HG03135 (cell line): ENCODE results near the gene SCN8A.
"Not testable (repeated sequence)": the region's sequence is repeated elsewhere in the genome, so short reads cannot be mapped to it uniquely, and the experiment has no call there.

Source experiments
- ATAC-seq: cut with Tn5 transposase; IDR thresholded peaks from one replicate; pipeline ENCODE4 v1.9.1; 2021; ENCODE audit warnings: mild to moderate bottlenecking, moderate library complexity; ENCODE audit not compliant: unreplicated experiment

The SCN8A gene

GRCh38 chr12:51827925-51828818 lies 237.1 kb downstream of the SCN8A start:
- no peak for ATAC-seq

DNA sequence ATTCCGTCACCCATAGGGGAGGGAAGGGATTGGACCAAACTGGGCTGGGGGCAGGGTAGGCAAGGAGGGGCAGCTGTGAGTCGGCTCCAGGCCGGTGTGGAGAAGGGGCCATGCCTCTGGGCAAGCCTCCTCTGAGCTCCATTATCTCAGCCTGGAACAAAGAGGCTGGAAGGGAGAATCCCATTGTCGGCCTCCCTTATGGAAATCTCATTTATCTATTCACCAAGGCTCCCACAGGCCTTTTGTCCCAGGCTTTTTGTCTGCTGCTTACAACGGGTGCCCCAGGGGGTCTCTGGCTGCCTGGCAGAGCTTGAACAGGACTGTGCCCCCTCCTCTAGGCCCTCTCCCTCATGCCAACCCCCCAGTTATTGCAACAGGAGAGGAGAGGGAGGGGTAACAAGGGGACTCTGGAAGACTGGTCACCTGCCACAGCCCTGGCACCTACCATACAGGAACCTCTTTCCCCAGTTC lies 238.0 kb downstream of the SCN8A start:
- no peak for ATAC-seq

- no peak for ATAC-seq
Measured at GRCh38 chr12:51829641-51830040, 238.6 kb downstream of the SCN8A start.

DNA sequence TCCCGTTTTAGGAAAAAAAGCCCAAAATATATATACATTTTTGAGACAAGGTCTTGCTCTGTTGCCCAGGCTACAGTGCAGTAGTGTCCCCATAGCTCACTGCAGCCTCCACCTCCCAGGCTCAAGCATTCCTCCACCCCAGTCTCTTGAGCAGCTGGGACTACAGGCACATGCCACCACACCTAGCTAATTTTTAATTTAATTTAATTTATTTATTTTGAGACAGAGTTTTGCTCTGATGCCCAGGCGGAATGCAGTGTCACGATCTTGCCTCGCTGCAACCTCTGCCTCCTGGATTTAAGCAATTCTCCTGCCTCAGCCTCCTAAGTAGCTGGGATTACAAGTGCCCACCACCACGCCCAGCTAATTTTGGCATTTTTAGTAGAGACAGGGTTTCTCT lies 240.8 kb downstream of the SCN8A start:
- ATAC-seq = not testable (repeated sequence)

DNA sequence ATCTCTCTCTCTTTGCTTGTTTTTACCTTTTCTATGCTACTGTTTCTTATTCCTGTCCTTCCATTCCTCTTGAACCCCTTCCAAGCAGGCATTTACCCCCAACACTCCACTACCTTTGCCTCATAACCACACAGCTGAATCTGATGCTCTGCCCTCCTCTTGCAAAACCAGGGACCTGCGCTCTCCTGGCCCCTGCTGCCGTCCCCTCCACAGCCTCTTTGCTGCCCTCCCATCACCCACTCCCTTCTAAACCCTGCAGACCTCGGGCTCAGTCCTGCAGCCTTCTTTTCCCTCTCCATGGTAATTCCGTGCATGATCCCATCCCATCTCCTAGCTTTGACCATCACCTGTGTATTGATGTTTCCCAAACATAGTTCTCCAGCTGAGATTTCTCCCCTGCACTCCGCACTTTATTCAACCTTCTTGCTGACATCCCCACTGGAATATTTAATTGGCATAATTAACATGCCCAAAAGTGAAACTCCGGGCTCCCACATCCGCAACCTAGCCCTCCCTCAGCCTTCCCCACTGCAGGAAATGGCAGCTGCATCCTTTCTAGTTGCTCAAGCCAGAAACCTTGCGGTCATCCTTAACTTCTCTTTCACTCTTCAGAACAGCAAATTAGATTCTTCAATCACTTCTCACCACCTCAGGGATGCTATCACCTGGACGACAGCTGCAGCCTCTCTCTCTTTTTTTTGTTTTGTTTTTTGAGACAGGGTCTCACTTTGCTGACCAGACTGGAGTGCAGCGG lies 241.5 kb downstream of the SCN8A start:
- ATAC-seq = no peak

GRCh38 chr12:51833448-51834227 lies 242.6 kb downstream of the SCN8A start:
- ATAC-seq = no peak

- ATAC-seq = no peak
Measured at GRCh38 chr12:51834411-51834810, 243.4 kb downstream of the SCN8A start.

- ATAC-seq = no peak
Measured at GRCh38 chr12:51836041-51836826, 245.2 kb downstream of the SCN8A start.

DNA sequence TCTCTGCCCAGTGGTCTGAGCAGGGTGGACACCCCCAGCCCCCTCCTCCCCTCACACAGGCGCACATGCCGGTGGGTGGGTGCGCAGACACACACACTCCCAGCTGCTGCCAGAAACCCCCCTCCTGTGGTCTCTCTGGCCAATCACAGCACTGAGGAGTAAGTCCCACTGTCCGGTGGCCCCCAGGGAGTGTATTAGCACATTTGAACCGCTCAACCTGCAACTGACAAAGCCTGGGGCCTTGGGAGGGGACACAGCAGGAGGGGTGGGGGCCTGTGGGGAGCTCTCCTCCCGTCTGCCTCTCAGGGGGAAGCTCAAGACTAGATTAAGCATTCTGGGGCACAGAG lies 245.8 kb downstream of the SCN8A start:
- no peak for ATAC-seq

DNA sequence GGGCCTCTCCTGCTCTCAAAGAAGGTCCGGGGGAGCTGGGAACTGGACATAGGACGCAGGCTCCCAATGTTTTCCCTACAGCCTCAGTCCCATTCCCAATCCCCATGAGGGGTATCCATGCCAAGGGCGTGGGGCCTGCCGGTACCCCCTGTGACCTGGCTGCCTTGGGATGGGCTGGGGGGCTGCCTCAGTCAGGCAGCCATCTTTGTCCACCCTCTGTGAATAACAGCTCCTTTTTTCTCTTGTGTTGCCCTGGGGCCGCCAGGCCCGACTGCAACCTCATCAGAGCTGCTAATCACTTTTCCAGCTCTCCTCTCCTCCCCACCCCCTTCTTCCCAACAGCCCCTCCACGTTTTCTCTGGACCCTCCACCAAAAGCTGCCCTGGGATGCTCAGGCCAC lies 246.3 kb downstream of the SCN8A start:
- no peak for ATAC-seq

- no peak for ATAC-seq
Measured at GRCh38 chr12:51838036-51838435, 247.0 kb downstream of the SCN8A start.

DNA sequence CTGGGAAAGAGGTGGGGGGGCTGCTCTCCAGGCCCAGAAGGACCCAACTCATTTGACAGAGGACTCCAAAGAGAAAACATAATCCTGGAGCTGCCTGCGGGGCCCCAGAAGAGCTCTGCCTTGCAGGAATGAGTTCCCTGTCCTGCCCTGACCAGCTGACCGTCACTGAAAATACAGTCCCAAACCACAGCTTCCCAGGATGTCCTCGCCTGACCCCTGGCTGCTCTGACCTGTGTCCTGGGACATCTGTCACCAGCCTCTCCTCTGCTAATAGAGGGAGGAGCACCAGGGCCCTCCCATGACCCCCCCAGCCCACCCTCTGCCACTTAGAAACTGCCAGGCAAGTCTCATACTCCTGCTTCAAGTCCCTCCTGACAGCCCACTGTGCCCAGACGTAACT lies 247.7 kb downstream of the SCN8A start:
- ATAC-seq = no peak

DNA sequence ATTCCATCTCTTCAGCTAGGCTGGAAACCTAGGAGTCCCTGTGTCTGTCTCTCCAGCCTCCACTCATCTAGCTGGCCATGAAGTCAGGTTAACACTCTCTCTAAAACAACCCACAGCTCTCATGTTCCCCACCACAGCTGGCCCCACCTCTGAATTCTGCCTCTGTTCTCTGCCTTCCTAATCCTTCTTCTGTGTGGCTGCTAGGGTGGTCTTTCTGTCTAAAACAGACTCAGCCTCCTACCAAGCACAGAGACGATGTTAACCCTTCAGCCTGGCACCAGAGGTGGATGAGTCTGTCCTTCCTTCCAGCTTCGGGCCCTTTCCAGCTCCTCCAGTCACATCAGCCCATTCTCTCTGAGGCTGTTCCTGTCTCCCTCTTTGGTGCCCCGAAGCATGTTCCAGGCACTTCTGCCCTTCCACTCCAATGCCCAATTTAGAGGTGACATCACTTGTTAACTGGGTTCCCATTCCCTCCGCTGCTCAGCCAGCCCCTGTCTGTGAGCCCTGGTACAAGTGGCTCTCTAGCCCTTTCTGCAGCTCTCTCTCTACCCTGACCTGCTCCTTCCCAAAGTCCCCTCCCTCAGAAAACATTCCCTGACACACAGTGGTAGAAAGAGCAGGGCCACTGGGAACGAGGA lies 248.4 kb downstream of the SCN8A start:
- ATAC-seq = no peak

DNA sequence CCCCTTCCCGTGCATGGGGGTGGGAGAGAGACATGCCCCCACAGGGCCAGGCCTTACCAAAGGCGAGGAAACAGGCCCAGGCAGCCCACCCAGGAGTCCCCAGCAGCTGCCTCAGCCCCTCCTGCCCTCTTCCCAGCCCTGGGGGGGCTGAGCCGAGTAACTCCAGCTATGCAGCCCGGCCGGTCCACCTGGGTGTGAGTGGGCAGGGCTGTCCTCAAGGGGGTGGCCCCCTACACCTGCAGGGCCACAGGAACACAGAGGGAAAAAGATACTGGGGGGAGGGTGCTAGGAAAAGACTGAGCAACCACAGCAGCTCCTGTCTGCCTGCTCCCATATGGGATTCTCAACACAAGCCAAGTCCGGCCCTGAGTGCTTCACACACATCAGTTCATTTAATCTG lies 249.9 kb downstream of the SCN8A start:
- no peak for ATAC-seq

DNA sequence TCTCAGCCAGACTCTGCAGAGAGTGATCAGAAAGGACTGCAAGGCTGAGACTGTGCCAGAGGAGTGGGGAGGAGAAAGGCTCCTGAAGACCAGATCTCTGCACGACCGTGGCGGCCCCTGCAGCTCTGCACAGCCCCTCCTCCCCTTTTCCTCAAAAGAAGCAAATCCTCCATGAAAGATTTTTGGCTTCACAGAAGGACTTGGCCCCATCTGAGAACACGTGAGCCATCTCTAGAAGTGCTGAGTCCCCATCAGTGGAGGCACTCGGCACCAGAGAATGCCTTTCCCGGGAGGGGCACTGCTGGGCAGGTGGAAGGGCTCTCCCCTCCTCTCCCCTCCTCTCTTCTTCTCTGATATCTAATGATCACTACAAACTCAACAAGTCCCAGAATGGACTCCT lies 250.7 kb downstream of the SCN8A start:
- ATAC-seq = no peak

DNA sequence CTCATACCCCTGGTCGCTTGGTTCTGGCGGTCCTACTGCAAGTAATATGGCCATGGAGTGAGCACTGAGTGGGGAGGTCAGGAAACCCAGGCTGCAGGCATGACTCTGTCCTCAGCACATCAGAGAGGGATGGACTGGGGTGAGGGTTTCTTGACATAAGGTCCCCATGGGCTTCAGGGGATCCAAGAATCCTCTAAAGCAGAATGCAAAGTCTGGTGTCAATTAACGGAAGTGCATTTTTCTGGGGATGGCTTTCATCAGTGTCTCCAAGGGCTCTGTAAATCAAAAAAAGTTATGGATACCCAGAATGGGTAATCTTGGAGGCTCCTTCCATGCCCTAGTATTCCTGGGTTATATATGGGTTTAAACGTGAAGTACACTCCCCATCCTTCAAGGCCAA lies 253.8 kb downstream of the SCN8A start:
- ATAC-seq = no peak

DNA sequence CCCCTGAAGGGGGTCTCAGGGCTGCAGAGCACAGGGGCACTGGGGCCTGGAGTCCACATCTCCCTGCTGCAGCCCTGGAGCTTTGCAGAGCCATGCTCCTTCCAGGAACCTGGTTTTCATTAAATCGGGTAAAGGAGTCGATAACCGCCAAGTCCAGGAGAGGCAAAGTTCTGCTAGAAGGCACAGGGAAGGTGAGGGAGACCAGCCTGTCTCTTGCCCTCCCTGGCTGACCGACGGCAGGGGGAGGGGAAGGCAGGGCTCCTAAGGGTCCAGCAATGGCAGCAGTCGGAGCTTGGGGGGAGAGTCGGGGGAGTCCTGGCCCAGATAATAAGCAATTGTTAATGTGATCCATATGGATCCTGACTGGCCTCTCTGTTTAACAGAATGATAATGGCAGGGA lies 254.4 kb downstream of the SCN8A start:
- ATAC-seq = no peak

GRCh38 chr12:51846271-51846691 lies 255.2 kb downstream of the SCN8A start:
- no peak for ATAC-seq

DNA sequence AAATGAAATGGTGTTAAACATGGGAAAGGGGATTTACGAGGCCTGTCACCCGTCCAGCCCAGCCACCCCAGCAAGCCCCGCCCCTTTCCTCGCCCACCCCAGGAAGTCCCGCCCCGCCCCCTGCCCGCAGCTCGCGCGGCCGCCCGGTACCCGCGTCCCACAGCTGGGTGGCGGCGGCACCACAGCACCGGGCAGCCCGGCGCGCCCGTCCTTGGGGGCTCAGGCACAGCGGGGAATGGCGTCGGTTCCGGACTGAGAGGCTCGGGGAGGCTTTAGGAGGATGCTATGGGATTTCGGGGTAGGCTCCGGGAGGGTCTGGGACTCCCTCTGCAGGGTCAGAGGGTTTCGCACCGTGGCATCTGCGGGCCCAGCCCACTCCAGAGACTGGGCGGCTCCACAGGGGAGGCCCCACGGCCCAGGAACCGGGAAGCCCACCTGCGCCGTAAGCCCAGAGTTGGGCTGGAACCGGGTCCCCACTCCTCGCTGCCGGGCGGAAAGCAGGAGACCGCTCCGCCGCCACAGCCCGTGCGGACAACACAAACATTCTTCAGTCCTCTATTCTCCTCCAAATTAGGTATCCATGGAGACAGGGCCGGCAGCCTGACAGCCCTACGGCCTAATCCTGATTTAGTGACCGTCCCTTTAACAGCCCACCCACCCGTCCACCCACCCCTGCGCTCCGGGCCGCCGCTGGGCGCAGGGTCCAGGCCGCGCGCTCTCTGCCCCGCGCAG lies 256.0 kb downstream of the SCN8A start:
- ATAC-seq = no peak
